Activated B cell treated with CpG ODN at 0.5 μM for 24 hours (primary cell): ENCODE measurements around the gene KRTAP12-1. TPM values are rescaled to one million over a fixed set of nuclear protein-coding genes. Genes with fewer than 3 reads are reported as not detected.
"Not testable (repeated sequence)": the region's sequence is repeated elsewhere in the genome, so short reads cannot be mapped to it uniquely, and the experiment has no call there.

Experiments used
- ATAC-seq: fragments of 200-7000 bp; cut with Tn5 transposase; one replicate; pipeline ENCODE4 v1.10.0; 2021; ENCODE audit warnings: low read depth, mild to moderate bottlenecking, moderate library complexity
- CTCF ChIA-PET: fragments of 350-600 bp; sonication (Branson Sonifier 250); formaldehyde crosslinking; loops from one replicate; lab custom pipeline; 2021; ENCODE audit warnings: antibody characterized with exemption; lab: Charles Lee
- POLR2A ChIA-PET: fragments of 350-600 bp; sonication (Branson Sonifier 250); formaldehyde crosslinking; loops from one replicate; lab custom pipeline; 2021; ENCODE audit warnings: antibody characterized with exemption; lab: Charles Lee
- DNase-seq: peaks from one replicate; pipeline ENCODE4 v3.0.0; 2022
- H3K27ac Mint-ChIP-seq: one replicate; pipeline ENCODE4 v1.8.0; 2020; ENCODE audit warnings: mixed read lengths
- H3K27me3 Mint-ChIP-seq: one replicate; pipeline ENCODE4 v1.8.0; 2021; ENCODE audit warnings: mixed read lengths
- H3K36me3 Mint-ChIP-seq: one replicate; pipeline ENCODE4 v1.8.0; 2021; ENCODE audit warnings: low read depth, mixed read lengths
- H3K4me1 Mint-ChIP-seq: one replicate; pipeline ENCODE4 v1.8.0; 2021; ENCODE audit warnings: mixed read lengths
- H3K4me3 Mint-ChIP-seq: one replicate; pipeline ENCODE4 v1.8.0; 2020; ENCODE audit warnings: mild to moderate bottlenecking, mixed read lengths
- H3K9me3 Mint-ChIP-seq: one replicate; pipeline ENCODE4 v1.8.0; 2020; ENCODE audit warnings: mixed read lengths
- CTCF ChIP-seq: fragments of 200-600 bp; IDR thresholded peaks from one replicate; pipeline ENCODE4 v1.8.0; 2022; ENCODE audit warnings: antibody characterized with exemption, mild to moderate bottlenecking
- intact Hi-C: fragments of 100-400 bp; cut with micrococcal nuclease; formaldehyde crosslinking; loops from one replicate; pipeline ENCODE4 v1.15.1; 2024
- total RNA-seq: library from RNA; stranded (reverse); gene quantifications from 2 replicates; pipeline ENCODE4 v1.2.3, GENCODE V29; 2022

The KRTAP12-1 gene
- total RNA-seq, 1 donor from 2014 or later = not detected

GRCh38 chr21:44691686-44692085 lies 9.7 kb upstream of the KRTAP12-1 start:
- no peaks in the 10 kb centered on the region for H3K4me1 Mint-ChIP-seq
- H3K9me3 Mint-ChIP-seq = peaks cover 15% of the 10 kb centered on the region
- H3K27ac Mint-ChIP-seq = no peak overlapping the region
- peaks cover 28% of the 10 kb centered on the region for H3K27me3 Mint-ChIP-seq
- no peak for ATAC-seq
- intact Hi-C loops = no loop called here
- POLR2A ChIA-PET = no interaction called here
- no peaks in the 10 kb centered on the region for H3K36me3 Mint-ChIP-seq
- TF ChIP-seq CTCF = no peak
- CTCF ChIA-PET = no interaction called here
- no peak overlapping the region for H3K4me3 Mint-ChIP-seq
- DNase-seq = no peak

GRCh38 chr21:44689740-44690139 lies 7.8 kb upstream of the KRTAP12-1 start:
- H3K36me3 Mint-ChIP-seq, H3K27ac Mint-ChIP-seq, intact Hi-C loops, H3K4me3 Mint-ChIP-seq, DNase-seq, POLR2A ChIA-PET, CTCF ChIA-PET, ATAC-seq, H3K4me1 Mint-ChIP-seq: not testable (repeated sequence)
- Mint-ChIP-seq H3K9me3 (peaks cover 15% of the 10 kb centered on the region), H3K27me3 (peaks cover 24% of the 10 kb centered on the region)

- ATAC-seq (no peak), DNase-seq (no peak)
- intact Hi-C loops = no loop called here
- H3K27me3 Mint-ChIP-seq = peaks cover 26% of the 10 kb centered on the region
- ChIA-PET POLR2A (no interaction called here), CTCF (no interaction called here)
- H3K4me1 Mint-ChIP-seq = no peaks in the 10 kb centered on the region
- no peak for TF ChIP-seq CTCF
- H3K4me3 Mint-ChIP-seq = no peak overlapping the region
- H3K9me3 Mint-ChIP-seq = peaks cover 7% of the 10 kb centered on the region
- no peaks in the 10 kb centered on the region for H3K36me3 Mint-ChIP-seq
- H3K27ac Mint-ChIP-seq = no peak overlapping the region
Observed at GRCh38 chr21:44687671-44688070, 5.7 kb upstream of the KRTAP12-1 start.

GRCh38 chr21:44686843-44687561 lies 5.0 kb upstream of the KRTAP12-1 start:
- DNase-seq (no peak), ATAC-seq (no peak)
- Mint-ChIP-seq H3K4me3 (no peak overlapping the region), H3K36me3 (no peaks in the 10 kb centered on the region), H3K4me1 (no peaks in the 10 kb centered on the region), H3K27ac (no peak overlapping the region), H3K27me3 (peaks cover 32% of the 10 kb centered on the region), H3K9me3 (no peaks in the 10 kb centered on the region)
- ChIA-PET CTCF (no interaction called here), POLR2A (no interaction called here)
- no peak for TF ChIP-seq CTCF
- intact Hi-C loops = no loop called here

- TF ChIP-seq CTCF = no peak
- ChIA-PET CTCF (no interaction called here), POLR2A (no interaction called here)
Observed at GRCh38 chr21:44686000-44686781, 4.2 kb upstream of the KRTAP12-1 start.

GRCh38 chr21:44685050-44685449 lies 3.1 kb upstream of the KRTAP12-1 start:
- H3K27ac Mint-ChIP-seq, ATAC-seq, CTCF ChIA-PET, H3K4me1 Mint-ChIP-seq, DNase-seq, H3K36me3 Mint-ChIP-seq, POLR2A ChIA-PET, H3K4me3 Mint-ChIP-seq, H3K9me3 Mint-ChIP-seq, intact Hi-C loops: not testable (repeated sequence)
- H3K27me3 Mint-ChIP-seq = peaks cover 40% of the 10 kb centered on the region

More at GRCh38 chr21:44686000-44686781, 4.2 kb upstream of the KRTAP12-1 start:
- intact Hi-C loops = no loop called here
- Mint-ChIP-seq H3K4me3 (no peak overlapping the region), H3K9me3 (no peaks in the 10 kb centered on the region), H3K4me1 (no peaks in the 10 kb centered on the region), H3K27ac (no peak overlapping the region), H3K27me3 (peaks cover 34% of the 10 kb centered on the region), H3K36me3 (no peaks in the 10 kb centered on the region)
- no peak for ATAC-seq
- DNase-seq = no peak
